ENCODE results near the gene VAT1L.

VAT1L gene

DNA sequence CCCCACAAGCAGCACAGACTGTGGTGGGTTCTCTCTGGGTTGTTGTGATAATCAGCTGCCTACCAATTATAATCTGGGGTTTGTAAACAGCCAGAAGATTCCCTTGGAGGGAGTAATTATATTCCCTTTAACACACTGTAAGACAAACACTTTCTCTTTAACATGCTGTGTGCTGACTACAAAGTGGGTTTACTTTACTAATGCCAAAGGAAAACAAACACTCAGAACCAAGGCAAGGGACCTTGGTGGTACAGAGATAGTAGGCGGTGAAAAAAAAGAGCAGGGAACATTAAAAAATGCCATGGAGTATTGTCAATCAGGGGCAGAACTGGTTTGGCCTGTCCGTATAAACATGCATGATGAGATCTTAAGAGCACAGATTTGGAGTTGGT, 3.0 kb upstream of the VAT1L start:
- H3K36me3 ChIP-seq (replicated peaks in 1 of 2; ENCODE audit: control insufficient read depth in 2 of 2, insufficient read depth in 2 of 2, low read length in 2 of 2) = no peaks in the 10 kb centered on the region

DNA sequence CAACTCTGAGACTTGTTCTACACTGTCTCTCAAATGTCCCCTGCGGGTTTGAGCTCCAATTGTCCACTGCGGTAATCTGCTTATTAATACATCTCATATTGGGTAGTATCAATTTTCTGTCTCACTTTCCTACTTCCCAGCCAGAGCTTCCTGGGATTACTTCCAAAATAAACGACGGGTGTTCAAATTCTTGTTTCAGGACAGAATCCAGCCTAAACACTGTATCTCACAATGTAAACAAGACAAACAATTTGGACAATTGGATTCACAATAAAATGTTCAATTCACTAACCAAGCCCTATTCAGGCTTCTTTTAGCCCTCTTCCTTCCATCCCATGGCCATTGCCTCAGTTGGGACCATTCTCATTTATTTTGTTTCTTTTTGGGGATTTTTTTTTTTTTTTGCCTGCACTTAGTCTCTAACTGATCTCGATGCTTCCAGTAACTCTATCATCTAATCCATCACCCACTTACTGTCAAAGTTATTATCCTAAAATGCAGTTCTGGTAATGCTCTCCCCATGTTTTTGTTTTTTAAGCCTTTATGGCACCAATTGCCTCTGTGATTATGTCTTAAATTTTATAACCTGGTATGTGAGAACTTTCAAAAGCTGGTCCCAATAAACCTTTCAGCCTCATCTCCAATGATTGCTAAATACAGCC, 2.0 kb upstream of the VAT1L start:
- H2AFZ ChIP-seq (ENCODE audit: low read length) = no peak overlapping the region
- H4K91ac ChIP-seq (ENCODE audit: low read depth, low read length, poor library complexity) = no peak overlapping the region
- no peak overlapping the region for H3K9ac ChIP-seq (ENCODE audit: low read depth, low read length, poor library complexity)
- H3K79me1 ChIP-seq (ENCODE audit: low read depth, low read length) = no peaks in the 10 kb centered on the region
- H3K14ac ChIP-seq (ENCODE audit: low read length) = no peak overlapping the region
- H3K36me3 ChIP-seq (replicated peaks in 1 of 2; ENCODE audit: control insufficient read depth in 2 of 2, insufficient read depth in 2 of 2, low read length in 2 of 2) = no peaks in the 10 kb centered on the region
- H3K4ac ChIP-seq (ENCODE audit: low read length) = no peak overlapping the region
- no CpG with 5 or more reads among the region's 5 CpGs for WGBS, 2 donors (ENCODE audit: extremely low coverage in 2 of 2, insufficient read length in 2 of 2, insufficient replicate concordance in 1 of 2)
- H3K4me1 ChIP-seq (ENCODE audit: control insufficient read depth in 2 of 2, insufficient read depth in 1 of 2, low read depth in 1 of 2, low read length in 2 of 2) = peaks cover 6 to 12% of the 10 kb centered on the region in 2 donors
- H3K27ac ChIP-seq (replicated peaks; ENCODE audit: low read length) = no peak overlapping the region
- no peak overlapping the region for H3K23ac ChIP-seq (ENCODE audit: low read depth, low read length, poor library complexity)
- no peak overlapping the region for H4K8ac ChIP-seq (ENCODE audit: low read depth, low read length)
- H2AK5ac ChIP-seq (ENCODE audit: low read depth, low read length) = no peak overlapping the region
- no peak overlapping the region for H3K18ac ChIP-seq (ENCODE audit: low read length)
- H2BK12ac ChIP-seq (ENCODE audit: low read length) = no peak overlapping the region
- no peak overlapping the region for H3K4me2 ChIP-seq (ENCODE audit: insufficient read depth, low read length, poor library complexity, severe bottlenecking)
- peaks cover 0 to 10% (median 3%) of the 10 kb centered on the region in 3 experiments for H3K27me3 ChIP-seq (ENCODE audit: control insufficient read depth in 3 of 3, insufficient read depth in 3 of 3, low read depth in 1 of 3, low read length in 3 of 3)
- H2BK5ac ChIP-seq (ENCODE audit: low read length) = no peak overlapping the region
- H3K4me3 ChIP-seq (ENCODE audit: low read length in 2 of 2) = no peak overlapping the region
- no peak overlapping the region for H2BK15ac ChIP-seq (ENCODE audit: low read length)
- no peaks in the 10 kb centered on the region for H3K9me3 ChIP-seq (replicated peaks in 1 of 2; ENCODE audit: control insufficient read depth in 2 of 2, insufficient read depth in 1 of 2, low read depth in 1 of 2, low read length in 2 of 2)
- H2BK120ac ChIP-seq (ENCODE audit: low read depth, low read length) = no peak overlapping the region
- DNase-seq (ENCODE audit: low spot score) = no peak

More for the DNA sequence above, 3.0 kb upstream of the VAT1L start:
- H2BK12ac ChIP-seq (ENCODE audit: low read length) = no peak overlapping the region
- no peak overlapping the region for H3K4me2 ChIP-seq (ENCODE audit: insufficient read depth, low read length, poor library complexity, severe bottlenecking)
- no peak overlapping the region for H3K4ac ChIP-seq (ENCODE audit: low read length)
- no CpG with 5 or more reads among the region's 2 CpGs for WGBS, 2 donors (ENCODE audit: extremely low coverage in 2 of 2, insufficient read length in 2 of 2, insufficient replicate concordance in 1 of 2)
- H2BK120ac ChIP-seq (ENCODE audit: low read depth, low read length) = no peak overlapping the region
- H3K18ac ChIP-seq (ENCODE audit: low read length) = no peak overlapping the region
- H4K8ac ChIP-seq (ENCODE audit: low read depth, low read length) = no peak overlapping the region
- DNase-seq (ENCODE audit: low spot score) = no peak
- H3K27me3 ChIP-seq (ENCODE audit: control insufficient read depth in 3 of 3, insufficient read depth in 3 of 3, low read depth in 1 of 3, low read length in 3 of 3) = peaks cover 0 to 10% (median 3%) of the 10 kb centered on the region in 3 experiments
- no peak overlapping the region for H2AFZ ChIP-seq (ENCODE audit: low read length)
- H3K27ac ChIP-seq (replicated peaks; ENCODE audit: low read length) = no peak overlapping the region
- H3K14ac ChIP-seq (ENCODE audit: low read length) = no peak overlapping the region
- H2BK5ac ChIP-seq (ENCODE audit: low read length) = no peak overlapping the region
- no peak overlapping the region for H2BK15ac ChIP-seq (ENCODE audit: low read length)
- H3K9ac ChIP-seq (ENCODE audit: low read depth, low read length, poor library complexity) = no peak overlapping the region
- H3K79me1 ChIP-seq (ENCODE audit: low read depth, low read length) = no peaks in the 10 kb centered on the region
- no peak overlapping the region for H2AK5ac ChIP-seq (ENCODE audit: low read depth, low read length)
- H3K4me3 ChIP-seq (ENCODE audit: low read length in 2 of 2) = no peak overlapping the region
- peaks cover 4 to 12% of the 10 kb centered on the region in 2 donors for H3K4me1 ChIP-seq (ENCODE audit: control insufficient read depth in 2 of 2, insufficient read depth in 1 of 2, low read depth in 1 of 2, low read length in 2 of 2)
- no peaks in the 10 kb centered on the region for H3K9me3 ChIP-seq (replicated peaks in 1 of 2; ENCODE audit: control insufficient read depth in 2 of 2, insufficient read depth in 1 of 2, low read depth in 1 of 2, low read length in 2 of 2)
- no peak overlapping the region for H4K91ac ChIP-seq (ENCODE audit: low read depth, low read length, poor library complexity)
- H3K23ac ChIP-seq (ENCODE audit: low read depth, low read length, poor library complexity) = no peak overlapping the region

DNA sequence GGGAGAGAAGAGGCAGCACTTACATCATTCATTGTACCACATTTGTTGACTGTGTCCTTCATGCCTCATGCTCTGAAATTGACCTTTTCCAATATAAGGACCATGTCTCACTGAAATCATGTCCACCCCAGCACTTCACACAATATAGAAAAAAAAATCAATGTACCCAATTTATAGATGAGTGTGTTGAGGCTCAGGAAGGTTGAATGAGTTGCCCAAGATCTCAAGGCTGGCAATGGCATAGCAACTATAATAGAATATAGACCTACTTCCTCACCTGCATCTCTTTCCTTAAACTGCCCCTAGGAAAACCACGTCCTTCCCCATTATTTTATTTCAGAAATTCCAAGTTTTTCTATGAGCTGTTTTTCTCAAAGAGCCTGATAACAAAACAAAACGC, 912 bp upstream of the VAT1L start:
- no peaks in the 10 kb centered on the region for H3K9me3 ChIP-seq (replicated peaks in 1 of 2; ENCODE audit: control insufficient read depth in 2 of 2, insufficient read depth in 1 of 2, low read depth in 1 of 2, low read length in 2 of 2)

DNA sequence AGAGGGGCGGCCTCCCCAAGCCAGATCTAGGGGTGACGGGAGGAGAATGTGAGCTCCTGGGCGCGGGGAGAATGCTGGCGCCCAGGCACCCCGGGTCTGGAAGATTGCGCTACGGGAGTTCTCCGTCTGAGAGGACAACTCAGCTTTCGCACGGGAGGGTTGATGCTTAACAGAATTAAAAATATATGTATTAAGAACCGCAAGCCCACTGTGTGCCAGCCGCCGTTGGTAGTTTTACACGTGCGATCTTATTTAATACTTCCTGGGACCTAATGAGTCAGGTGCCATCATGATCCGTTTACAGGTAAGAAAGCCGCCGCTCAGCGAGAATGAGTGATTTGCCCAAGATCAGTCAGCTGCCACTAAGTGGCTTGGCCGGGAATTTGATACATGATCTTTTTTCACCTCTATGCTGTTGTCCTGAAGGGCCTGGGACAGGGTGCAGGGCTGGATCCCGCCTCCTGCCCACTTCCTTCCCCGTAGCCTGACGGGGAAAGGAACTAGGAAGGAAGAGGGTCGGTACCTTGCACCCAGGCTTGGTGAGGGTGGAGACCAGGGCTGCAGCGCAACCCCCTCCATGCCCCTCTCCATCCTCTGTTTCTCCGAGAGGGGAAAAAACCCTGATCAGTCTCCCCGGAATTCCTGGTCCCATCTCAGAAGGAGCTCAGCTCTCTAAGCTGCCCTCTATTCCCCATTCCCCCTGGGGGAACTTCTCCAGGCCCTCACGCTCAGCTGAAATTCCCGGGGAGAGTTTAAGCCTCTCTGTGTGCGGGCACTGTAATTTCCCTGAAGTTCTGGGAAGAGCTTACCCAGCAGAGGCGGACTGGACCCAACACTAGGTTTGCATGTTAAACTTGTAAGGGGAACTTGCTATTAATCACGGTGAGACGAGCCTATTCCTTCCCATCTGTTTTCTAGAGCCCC, 983 bp downstream of the VAT1L start:
- no peak overlapping the region for H4K8ac ChIP-seq (ENCODE audit: low read depth, low read length)
- no peak overlapping the region for H3K14ac ChIP-seq (ENCODE audit: low read length)
- peak overlapping the region; percentile 96 for H3K18ac ChIP-seq (ENCODE audit: low read length)
- H3K4me3 ChIP-seq (ENCODE audit: low read length in 2 of 2) = peak overlapping the region; percentile 79 to 96
- peak overlapping the region; percentile 24 for H2BK120ac ChIP-seq (ENCODE audit: low read depth, low read length)
- peak overlapping the region; percentile 89 for H3K9ac ChIP-seq (ENCODE audit: low read depth, low read length, poor library complexity)
- peak overlapping the region; percentile 62 for H2BK5ac ChIP-seq (ENCODE audit: low read length)
- no peak overlapping the region for H3K4ac ChIP-seq (ENCODE audit: low read length)
- no peak overlapping the region for H4K91ac ChIP-seq (ENCODE audit: low read depth, low read length, poor library complexity)
- WGBS, 2 donors (ENCODE audit: extremely low coverage in 2 of 2, insufficient read length in 2 of 2, insufficient replicate concordance in 1 of 2) = no CpG with 5 or more reads among the region's 34 CpGs
- H3K36me3 ChIP-seq (replicated peaks in 1 of 2; ENCODE audit: control insufficient read depth in 2 of 2, insufficient read depth in 2 of 2, low read length in 2 of 2) = no peaks in the 10 kb centered on the region
- no peak for DNase-seq (ENCODE audit: low spot score)
- peak overlapping the region; percentile 99 for H2AFZ ChIP-seq (ENCODE audit: low read length)
- no peak overlapping the region for H2BK12ac ChIP-seq (ENCODE audit: low read length)
- H3K4me2 ChIP-seq (ENCODE audit: insufficient read depth, low read length, poor library complexity, severe bottlenecking) = peak overlapping the region; percentile 90
- H3K9me3 ChIP-seq (replicated peaks in 1 of 2; ENCODE audit: control insufficient read depth in 2 of 2, insufficient read depth in 1 of 2, low read depth in 1 of 2, low read length in 2 of 2) = no peaks in the 10 kb centered on the region
- H3K27ac ChIP-seq (replicated peaks; ENCODE audit: low read length) = no peak overlapping the region
- no peak overlapping the region for H2AK5ac ChIP-seq (ENCODE audit: low read depth, low read length)
- H3K23ac ChIP-seq (ENCODE audit: low read depth, low read length, poor library complexity) = no peak overlapping the region
- H3K79me1 ChIP-seq (ENCODE audit: low read depth, low read length) = no peaks in the 10 kb centered on the region
- peaks cover 0 to 10% (median 3%) of the 10 kb centered on the region in 3 experiments for H3K27me3 ChIP-seq (ENCODE audit: control insufficient read depth in 3 of 3, insufficient read depth in 3 of 3, low read depth in 1 of 3, low read length in 3 of 3)
- no peak overlapping the region for H2BK15ac ChIP-seq (ENCODE audit: low read length)
- peaks cover 6 to 12% of the 10 kb centered on the region in 2 donors for H3K4me1 ChIP-seq (ENCODE audit: control insufficient read depth in 2 of 2, insufficient read depth in 1 of 2, low read depth in 1 of 2, low read length in 2 of 2)

More for the DNA sequence above, 912 bp upstream of the VAT1L start:
- peaks cover 0 to 10% (median 3%) of the 10 kb centered on the region in 3 experiments for H3K27me3 ChIP-seq (ENCODE audit: control insufficient read depth in 3 of 3, insufficient read depth in 3 of 3, low read depth in 1 of 3, low read length in 3 of 3)
- H2AFZ ChIP-seq (ENCODE audit: low read length) = peak overlapping the region; percentile 99
- H2BK12ac ChIP-seq (ENCODE audit: low read length) = no peak overlapping the region
- peaks cover 6 to 12% of the 10 kb centered on the region in 2 donors for H3K4me1 ChIP-seq (ENCODE audit: control insufficient read depth in 2 of 2, insufficient read depth in 1 of 2, low read depth in 1 of 2, low read length in 2 of 2)
- no peak overlapping the region for H2BK120ac ChIP-seq (ENCODE audit: low read depth, low read length)
- no peak overlapping the region for H3K18ac ChIP-seq (ENCODE audit: low read length)
- no peak overlapping the region for H3K4me3 ChIP-seq (ENCODE audit: low read length in 2 of 2)
- H3K4me2 ChIP-seq (ENCODE audit: insufficient read depth, low read length, poor library complexity, severe bottlenecking) = no peak overlapping the region
- no peak overlapping the region for H2BK15ac ChIP-seq (ENCODE audit: low read length)
- H3K9ac ChIP-seq (ENCODE audit: low read depth, low read length, poor library complexity) = no peak overlapping the region
- H3K4ac ChIP-seq (ENCODE audit: low read length) = no peak overlapping the region
- no peak overlapping the region for H2BK5ac ChIP-seq (ENCODE audit: low read length)
- no peak overlapping the region for H4K8ac ChIP-seq (ENCODE audit: low read depth, low read length)
- no peak for DNase-seq (ENCODE audit: low spot score)
- no peaks in the 10 kb centered on the region for H3K36me3 ChIP-seq (replicated peaks in 1 of 2; ENCODE audit: control insufficient read depth in 2 of 2, insufficient read depth in 2 of 2, low read length in 2 of 2)
- H3K14ac ChIP-seq (ENCODE audit: low read length) = no peak overlapping the region
- WGBS, 2 donors (ENCODE audit: extremely low coverage in 2 of 2, insufficient read length in 2 of 2, insufficient replicate concordance in 1 of 2) = no CpG with 5 or more reads among the region's 2 CpGs
- no peak overlapping the region for H3K27ac ChIP-seq (replicated peaks; ENCODE audit: low read length)
- no peaks in the 10 kb centered on the region for H3K79me1 ChIP-seq (ENCODE audit: low read depth, low read length)
- H4K91ac ChIP-seq (ENCODE audit: low read depth, low read length, poor library complexity) = no peak overlapping the region
- no peak overlapping the region for H2AK5ac ChIP-seq (ENCODE audit: low read depth, low read length)
- no peak overlapping the region for H3K23ac ChIP-seq (ENCODE audit: low read depth, low read length, poor library complexity)
